HCT116 (cell line): ENCODE data around the gene FGGY. TPM values are rescaled to one million over a fixed set of nuclear protein-coding genes. Genes with fewer than 3 reads are reported as not detected.

Source experiments
- ATAC-seq: fragments of 200-7000 bp; cut with Tn5 transposase; 2 replicates; pipeline ENCODE4 v1.9.1; 2020; ENCODE audit warnings: mild to moderate bottlenecking, moderate library complexity
- BruUV-seq: library from RNA; stranded (reverse); fragments of 400-500 nt; replicated peaks from 2 replicates; lab custom pipeline; 2021; lab: Mats Ljungman, UMichigan
- CTCF ChIA-PET: fragments of 300-600 bp; sonication (Branson Sonifier 250); formaldehyde crosslinking; loops from one replicate; lab custom pipeline; 2021; ENCODE audit warnings: antibody characterized with exemption; lab: Charles Lee
- POLR2A ChIA-PET: fragments of 300-600, 350-600 bp; sonication (Branson Sonifier 250); formaldehyde crosslinking; loops from one replicate; lab custom pipeline; 2021; ENCODE audit warnings: antibody characterized with exemption; lab: Charles Lee
- RAD21 ChIA-PET, 2 experiments: fragments of 300-600 bp; sonication (Branson Sonifier 250); formaldehyde crosslinking; loops; one replicate each; lab custom pipeline; 2023; ENCODE audit warnings: low total read pairs in 2 of 2; ENCODE audit not compliant: uncharacterized antibody in 2 of 2, unreplicated experiment in 2 of 2, low non-redundant PET in 1 of 2; lab: Charles Lee
- DNase-seq: peaks from one replicate; pipeline ENCODE4 v3.0.0-alpha.2; 2010; ENCODE audit warnings: low read depth, low spot score
- H2AFZ ChIP-seq: fragments of 200-600 bp; shearing (Covaris generic), sonication (generic); 2 replicates; pipeline ENCODE4 v1.6.1; 2017; ENCODE audit warnings: low read depth, mixed run types, mixed read lengths, antibody characterized with exemption, low read length; ENCODE audit not compliant: poor library complexity, severe bottlenecking
- H3K27ac ChIP-seq: 2 replicates; pipeline ENCODE4 v1.5.1; 2012; ENCODE audit warnings: low read depth, low read length
- H3K27me3 ChIP-seq: fragments of 200-600 bp; sonication (generic); 2 replicates; pipeline ENCODE4 v1.6.1; 2016; ENCODE audit warnings: mixed run types, low read length, mixed read lengths; ENCODE audit not compliant: insufficient read depth
- H3K36me3 ChIP-seq, 2 experiments: fragments of 200-500 bp in 1 of 2; fragments of 200-600 bp in 1 of 2; sonication (Bioruptor generic) in 1 of 2; sonication (generic) in 1 of 2; 2 replicates each; pipeline versions ENCODE4 v1.5.1 to v1.6.1; 2014 to 2016; ENCODE audit warnings: low read length in 2 of 2, inconsistent platforms in 1 of 2, mixed read lengths in 1 of 2, mixed run types in 1 of 2; ENCODE audit not compliant: insufficient read depth in 2 of 2, control insufficient read depth in 1 of 2
- H3K4me1 ChIP-seq, 2 experiments: fragments of 200-600 bp in 1 of 2; sonication (generic) in 1 of 2; 2 replicates each; pipeline versions ENCODE4 v1.5.1 to v1.6.1; 2012 to 2017; ENCODE audit warnings: low read length in 2 of 2, inconsistent platforms in 1 of 2, mild to moderate bottlenecking in 1 of 2, mixed read lengths in 1 of 2, mixed run types in 1 of 2, moderate library complexity in 1 of 2; ENCODE audit not compliant: insufficient read depth in 2 of 2, control insufficient read depth in 1 of 2
- H3K4me2 ChIP-seq: fragments of 200-600 bp; sonication (generic); 2 replicates; pipeline ENCODE4 v1.6.1; 2017; ENCODE audit warnings: mixed run types, low read length, mixed read lengths
- H3K4me3 ChIP-seq, 2 experiments: fragments of 200-600 bp in 1 of 2; sonication (generic) in 1 of 2; replicated peaks in 1 of 2; 2 replicates each; pipeline ENCODE4 v1.5.1; 2011 to 2016; ENCODE audit warnings: low read length in 2 of 2, control low read depth in 1 of 2, low read depth in 1 of 2, mild to moderate bottlenecking in 1 of 2, mixed read lengths in 1 of 2, mixed run types in 1 of 2
- H3K79me2 ChIP-seq: fragments of 200-600 bp; sonication (generic); 2 replicates; pipeline ENCODE4 v1.6.1; 2017; ENCODE audit warnings: mild to moderate bottlenecking, mixed run types, low read length, moderate library complexity, mixed read lengths; ENCODE audit not compliant: insufficient read depth
- H3K9ac ChIP-seq: fragments of 200-600 bp; sonication (generic); 2 replicates; pipeline ENCODE4 v1.6.1; 2016; ENCODE audit warnings: low read length, mixed read lengths
- H3K9me2 ChIP-seq: fragments of 200-600 bp; sonication (generic), shearing (Covaris generic); 2 replicates; pipeline ENCODE4 v1.6.1; 2017; ENCODE audit warnings: mixed run types, mild to moderate bottlenecking, moderate library complexity; ENCODE audit not compliant: insufficient read depth
- H3K9me3 ChIP-seq, 2 experiments: fragments of 200-500 bp in 1 of 2; fragments of 200-600 bp in 1 of 2; sonication (Bioruptor generic) in 1 of 2; sonication (generic) in 1 of 2; 2 replicates each; pipeline ENCODE4 v1.6.1; 2014 to 2017; ENCODE audit warnings: low read length in 2 of 2, mixed read lengths in 2 of 2, inconsistent platforms in 1 of 2, low read depth in 1 of 2, mild to moderate bottlenecking in 1 of 2, mixed run types in 1 of 2, moderate library complexity in 1 of 2; ENCODE audit not compliant: control insufficient read depth in 1 of 2, insufficient read depth in 1 of 2
- H4K20me1 ChIP-seq: fragments of 200-600 bp; sonication (generic), shearing (Covaris generic); 2 replicates; pipeline ENCODE4 v1.6.1; 2017; ENCODE audit warnings: mixed run types, mild to moderate bottlenecking, moderate library complexity; ENCODE audit not compliant: insufficient read depth
- EZH2 ChIP-seq: fragments of 200-600 bp; sonication (generic); IDR thresholded peaks from 2 replicates; pipeline ENCODE4 v1.6.1; 2017; ENCODE audit warnings: antibody characterized with exemption, mixed run types
- EZH2phosphoT487 ChIP-seq: fragments of 200-600 bp; IDR thresholded peaks from 2 replicates; pipeline ENCODE4 v1.6.1; 2018; ENCODE audit warnings: antibody characterized with exemption, borderline replicate concordance
- JUND ChIP-seq: IDR thresholded peaks from 2 replicates; pipeline ENCODE4 v1.6.1; 2012
- SIN3A ChIP-seq: IDR thresholded peaks from 2 replicates; pipeline ENCODE4 v1.6.1; 2012; ENCODE audit warnings: low read depth
- SP1 ChIP-seq: IDR thresholded peaks from 2 replicates; pipeline ENCODE4 v1.6.1; 2012; ENCODE audit warnings: low read depth
- intact Hi-C: fragments of 100-400 bp; cut with micrococcal nuclease; formaldehyde crosslinking; loops from 2 replicates; pipeline ENCODE4 v1.10.0; 2022
- total RNA-seq: library from RNA; stranded (reverse); gene quantifications from one replicate; pipeline ENCODE4 v1.2.1, GENCODE V29; 2021; ENCODE audit not compliant: unreplicated experiment

Gene FGGY
- total RNA-seq, 1 experiment from 2014 or later = 10.6 TPM

DNA sequence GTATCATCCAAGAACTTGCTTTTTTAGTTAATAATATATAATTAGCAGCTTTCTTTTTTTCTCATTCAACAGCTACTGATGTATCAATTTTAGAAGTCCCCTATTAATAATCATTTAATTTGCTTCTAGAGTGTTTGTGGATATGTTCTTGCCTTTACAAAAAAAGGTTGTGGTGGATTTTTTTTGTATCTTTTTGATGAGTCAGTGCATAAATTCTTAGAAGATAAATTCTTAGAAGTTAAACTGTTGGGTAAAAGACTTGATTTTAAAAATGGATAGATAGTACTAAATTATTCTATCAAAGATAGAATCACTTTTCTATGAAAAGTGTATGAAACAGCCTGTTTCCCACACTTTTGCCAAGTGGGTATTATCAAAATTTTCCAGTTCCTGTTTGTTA lies 11.9 kb downstream of the FGGY start:
- BruUV-seq = no TSS peak
- Histone ChIP-seq H3K36me3 (no peaks in the 10 kb centered on the region), H3K4me2 (no peak overlapping the region), H3K4me3 (no peak overlapping the region), H3K9me2 (no peaks in the 10 kb centered on the region), H3K27ac (no peak overlapping the region), H2AFZ (no peak overlapping the region), H3K4me1 (no peaks in the 10 kb centered on the region), H3K9ac (no peak overlapping the region), H4K20me1 (no peaks in the 10 kb centered on the region), H3K79me2 (no peaks in the 10 kb centered on the region), H3K27me3 (no peaks in the 10 kb centered on the region), H3K9me3 (no peaks in the 10 kb centered on the region; a peak in 2 of 4 replicates)
- RAD21 ChIA-PET = no interaction called here
- no peak for DNase-seq
- intact Hi-C loops = no loop called here
- TF ChIP-seq SP1 (no peak), EZH2phosphoT487 (no peak), SIN3A (no peak), EZH2 (no peak)
- POLR2A ChIA-PET = no interaction called here
- ATAC-seq = no peak
- CTCF ChIA-PET = no interaction called here

DNA sequence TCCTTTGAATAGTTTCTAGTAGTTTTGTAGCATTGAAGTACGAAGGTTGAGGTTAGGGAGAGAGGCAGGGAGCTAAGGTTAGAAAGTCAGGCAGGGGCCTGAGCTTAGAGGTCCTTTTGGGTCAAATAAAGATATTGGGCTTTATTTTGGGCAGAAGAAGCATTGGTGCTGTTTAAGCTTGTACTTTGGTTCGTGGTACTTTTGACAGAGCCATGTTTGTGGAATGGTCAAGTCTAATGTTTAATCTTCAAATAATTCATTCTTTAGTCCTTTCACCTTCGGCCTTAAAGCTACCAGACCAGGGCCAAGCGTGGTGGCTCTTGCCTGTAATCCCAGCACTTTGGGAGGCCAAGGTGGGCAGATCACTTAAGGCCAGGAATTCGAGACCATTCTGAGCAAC lies 12.5 kb downstream of the FGGY start:
- no peak for TF ChIP-seq JUND
- ChIA-PET POLR2A (no interaction called here), RAD21 (no interaction called here), CTCF (no interaction called here)
- H3K9ac ChIP-seq = no peak overlapping the region
- no peak for ATAC-seq
- no peak overlapping the region for H3K4me2 ChIP-seq
- H3K9me2 ChIP-seq = no peaks in the 10 kb centered on the region
- no peak overlapping the region for H3K27ac ChIP-seq
- no peak overlapping the region for H3K4me3 ChIP-seq
- H3K27me3 ChIP-seq = no peaks in the 10 kb centered on the region
- no peaks in the 10 kb centered on the region for H3K36me3 ChIP-seq
- H3K79me2 ChIP-seq = no peaks in the 10 kb centered on the region
- no peak overlapping the region for H2AFZ ChIP-seq
- no TSS peak for BruUV-seq
- no peaks in the 10 kb centered on the region for H4K20me1 ChIP-seq
- no peaks in the 10 kb centered on the region; a peak in 2 of 4 replicates for H3K9me3 ChIP-seq
- DNase-seq = no peak
- intact Hi-C loops = no loop called here
- no peaks in the 10 kb centered on the region for H3K4me1 ChIP-seq
